HEK293T (cell line): ENCODE data around the gene ESR2.
"Not testable (repeated sequence)": the region's sequence is repeated elsewhere in the genome, so short reads cannot be mapped to it uniquely, and the experiment has no call there.

Source experiments
- CTCF ChIA-PET: fragments of 350-600 bp; formaldehyde crosslinking; extraction: SDS; loops from one replicate; lab custom pipeline; 2021; ENCODE audit warnings: antibody characterized with exemption, inconsistent platforms; lab: Yijun Ruan, JAX
- POLR2A ChIA-PET: fragments of 350-600 bp; formaldehyde crosslinking; extraction: SDS; loops from one replicate; lab custom pipeline; 2020; ENCODE audit warnings: antibody characterized with exemption, inconsistent platforms; lab: Yijun Ruan, JAX
- DNase-seq: peaks from one replicate; pipeline ENCODE4 v3.0.0; 2012; ENCODE audit warnings: mixed read lengths; ENCODE audit errors: extremely low spot score
- ARNT ChIP-seq: fragments of 450-650 bp; IDR thresholded peaks from 2 replicates; pipeline ENCODE4 v1.6.1; 2017; ENCODE audit warnings: mild to moderate bottlenecking
- BHLHE40 ChIP-seq: fragments of 450-650 bp; IDR thresholded peaks from 2 replicates; pipeline ENCODE4 v1.6.1; 2016; ENCODE audit warnings: mild to moderate bottlenecking, moderate library complexity, borderline replicate concordance
- CTBP1 ChIP-seq: fragments of 450-650 bp; IDR thresholded peaks from 2 replicates; pipeline ENCODE4 v1.6.1; 2016; ENCODE audit warnings: borderline replicate concordance
- ELF4 ChIP-seq: fragments of 450-650 bp; IDR thresholded peaks from 2 replicates; pipeline ENCODE4 v1.6.1; 2017; ENCODE audit warnings: antibody characterized with exemption
- FOXA1 ChIP-seq: fragments of 450-650 bp; IDR thresholded peaks from 2 replicates; pipeline ENCODE4 v1.6.1; 2016; ENCODE audit warnings: mild to moderate bottlenecking
- FOXK2 ChIP-seq: fragments of 450-650 bp; IDR thresholded peaks from 2 replicates; pipeline ENCODE4 v1.6.1; 2016; ENCODE audit warnings: mild to moderate bottlenecking
- FOXM1 ChIP-seq: fragments of 450-650 bp; IDR thresholded peaks from 2 replicates; pipeline ENCODE4 v1.6.1; 2017; ENCODE audit warnings: mild to moderate bottlenecking, borderline replicate concordance
- HDGF ChIP-seq: fragments of 450-650 bp; IDR thresholded peaks from 2 replicates; pipeline ENCODE4 v1.6.1; 2017; ENCODE audit warnings: antibody characterized with exemption, borderline replicate concordance
- L3MBTL2 ChIP-seq: fragments of 450-650 bp; conservative IDR thresholded peaks from 2 replicates; pipeline ENCODE4 v1.6.1; 2016; ENCODE audit warnings: mild to moderate bottlenecking
- LEF1 ChIP-seq: fragments of 450-650 bp; IDR thresholded peaks from 2 replicates; pipeline ENCODE4 v1.6.1; 2017; ENCODE audit warnings: mild to moderate bottlenecking, borderline replicate concordance
- NFRKB ChIP-seq: fragments of 450-650 bp; IDR thresholded peaks from 2 replicates; pipeline ENCODE4 v1.6.1; 2016; ENCODE audit warnings: mild to moderate bottlenecking, moderate library complexity
- SP1 ChIP-seq: fragments of 450-650 bp; IDR thresholded peaks from 2 replicates; pipeline ENCODE4 v1.6.1; 2017
- SUZ12 ChIP-seq: fragments of 450-650 bp; IDR thresholded peaks from 2 replicates; pipeline ENCODE4 v1.6.1; 2016; ENCODE audit warnings: mild to moderate bottlenecking
- TARDBP ChIP-seq: fragments of 450-650 bp; IDR thresholded peaks from 2 replicates; pipeline ENCODE4 v1.6.1; 2016
- ZNF384 ChIP-seq: fragments of 450-650 bp; IDR thresholded peaks from 2 replicates; pipeline ENCODE4 v1.6.1; 2016
- TF ChIP-seq, protein P1 (sequence below): fragments of 450-650 bp; IDR thresholded peaks from 2 replicates; pipeline ENCODE4 v1.6.1; 2016

ESR2 gene

GRCh38 chr14:64187331-64187730 is 106.8 kb downstream of the ESR2 start:
- no peak for TF ChIP-seq TARDBP
- TF ChIP-seq HDGF = no peak
- no peak for TF ChIP-seq BHLHE40
- TF ChIP-seq ARNT = no peak
- TF ChIP-seq SUZ12 = no peak
- TF ChIP-seq SP1 = no peak
- TF ChIP-seq ELF4 = no peak
- TF ChIP-seq, protein P1, sequence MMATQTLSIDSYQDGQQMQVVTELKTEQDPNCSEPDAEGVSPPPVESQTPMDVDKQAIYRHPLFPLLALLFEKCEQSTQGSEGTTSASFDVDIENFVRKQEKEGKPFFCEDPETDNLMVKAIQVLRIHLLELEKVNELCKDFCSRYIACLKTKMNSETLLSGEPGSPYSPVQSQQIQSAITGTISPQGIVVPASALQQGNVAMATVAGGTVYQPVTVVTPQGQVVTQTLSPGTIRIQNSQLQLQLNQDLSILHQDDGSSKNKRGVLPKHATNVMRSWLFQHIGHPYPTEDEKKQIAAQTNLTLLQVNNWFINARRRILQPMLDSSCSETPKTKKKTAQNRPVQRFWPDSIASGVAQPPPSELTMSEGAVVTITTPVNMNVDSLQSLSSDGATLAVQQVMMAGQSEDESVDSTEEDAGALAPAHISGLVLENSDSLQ = no peak
- TF ChIP-seq FOXA1 = no peak
- no peak for TF ChIP-seq FOXM1
- TF ChIP-seq ZNF384 = no peak
- TF ChIP-seq LEF1 = no peak
- TF ChIP-seq NFRKB = no peak
- no peak for TF ChIP-seq CTBP1
- TF ChIP-seq FOXK2 = no peak
- ChIA-PET CTCF (no interaction called here), POLR2A (no interaction called here)
- no peak for DNase-seq

DNA sequence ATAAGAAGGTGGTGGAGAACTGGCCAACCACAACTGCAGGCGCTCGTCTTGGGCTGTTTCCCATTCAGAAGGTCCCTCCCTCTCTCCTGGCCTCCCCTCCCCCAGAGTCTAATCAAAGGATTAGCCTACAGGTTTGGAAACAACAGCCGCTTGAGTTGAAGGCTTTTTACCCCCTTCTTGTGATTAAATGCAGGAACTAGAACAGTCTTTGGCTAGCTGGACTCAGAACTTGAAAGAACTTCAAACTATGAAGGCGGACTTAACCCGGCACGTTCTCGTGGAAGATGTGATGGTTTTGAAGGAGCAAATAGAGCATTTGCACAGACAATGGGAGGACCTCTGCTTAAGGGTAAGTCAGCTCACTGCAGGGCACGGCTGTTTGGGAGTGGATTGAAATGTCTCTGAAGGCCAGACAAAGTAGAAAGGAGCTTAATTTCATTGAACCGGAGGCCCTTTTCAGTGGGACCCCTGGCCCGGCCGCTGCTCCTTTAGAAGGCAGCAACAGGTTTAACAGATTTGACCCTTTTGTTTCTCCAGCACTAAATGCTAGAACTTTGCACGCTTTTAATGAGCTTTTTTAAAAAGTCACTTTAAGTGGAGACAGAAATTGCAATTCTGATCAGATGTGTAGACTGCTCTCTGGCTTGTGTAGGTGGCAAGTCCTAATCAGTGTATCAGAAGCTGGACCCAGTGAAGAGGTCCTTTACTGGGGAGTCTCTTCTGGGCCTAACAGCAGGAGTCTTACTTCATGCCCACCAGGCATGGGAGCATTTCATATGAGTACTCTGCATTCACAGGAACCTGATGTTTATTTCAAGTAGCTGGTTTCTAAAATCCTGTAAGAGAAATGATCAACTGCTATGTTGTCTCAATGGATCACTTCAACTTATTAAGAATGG is 107.7 kb downstream of the ESR2 start:
- no peak for DNase-seq
- TF ChIP-seq ELF4 (no peak), NFRKB (no peak), FOXA1 (no peak), ARNT (no peak), FOXK2 (no peak), TARDBP (no peak), L3MBTL2 (no peak), SP1 (no peak), BHLHE40 (no peak), CTBP1 (no peak)
- TF ChIP-seq, protein P1 = no peak
- ChIA-PET POLR2A (no interaction called here), CTCF (interaction anchor here (0.6 kb wide), 1 partner anchor 50 kb away, joined by 4 read pairs; no protein-coding TSS in a partner anchor)

GRCh38 chr14:64185184-64185583 is 109.0 kb downstream of the ESR2 start:
- CTCF ChIA-PET = no interaction called here
- TF ChIP-seq FOXK2 = no peak
- no peak for TF ChIP-seq LEF1
- TF ChIP-seq FOXA1 = no peak
- TF ChIP-seq SP1 = no peak
- TF ChIP-seq TARDBP = no peak
- no peak for TF ChIP-seq SUZ12
- TF ChIP-seq L3MBTL2 = no peak
- TF ChIP-seq, protein P1 = no peak
- TF ChIP-seq BHLHE40 = no peak
- TF ChIP-seq NFRKB = no peak
- no peak for TF ChIP-seq CTBP1
- TF ChIP-seq ARNT = no peak
- TF ChIP-seq HDGF = no peak
- TF ChIP-seq ZNF384 = no peak
- no peak for TF ChIP-seq FOXM1
- no peak for TF ChIP-seq ELF4
- DNase-seq = no peak
- POLR2A ChIA-PET = no interaction called here

DNA sequence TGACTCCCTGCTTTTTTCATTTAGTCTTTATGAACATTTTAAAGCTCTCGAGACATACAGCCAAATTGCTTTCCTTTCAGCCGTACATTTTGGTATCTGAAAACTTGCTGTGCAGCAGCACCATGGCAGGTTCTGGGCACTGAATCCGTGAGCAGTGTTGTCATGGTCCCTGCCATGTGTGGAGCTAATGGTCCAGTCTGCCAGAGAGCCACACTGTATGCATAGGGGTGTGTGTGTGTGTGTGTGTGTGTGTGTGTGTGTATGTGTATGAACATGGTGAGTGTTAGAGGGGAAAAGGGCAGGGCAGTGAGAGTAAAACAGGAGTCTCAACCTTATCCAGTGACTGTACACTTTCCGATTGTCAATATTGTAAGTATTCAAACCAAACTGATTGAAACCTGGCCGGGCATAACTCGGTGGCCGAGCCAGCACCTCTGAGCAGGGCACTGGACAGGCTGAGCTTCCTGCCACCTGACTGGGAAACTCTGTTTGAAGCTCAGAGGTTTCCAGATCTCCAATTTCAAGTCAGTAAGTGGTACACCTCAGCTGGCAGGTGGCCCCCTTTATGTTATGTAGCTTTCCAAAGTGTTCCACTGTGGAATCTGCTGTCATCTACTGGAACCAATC is 110.0 kb downstream of the ESR2 start:
- no peak for DNase-seq
- POLR2A ChIA-PET = interaction anchor here (0.7 kb wide), 1 partner anchor 13 kb away, joined by 3 read pairs; no protein-coding TSS in a partner anchor
- TF ChIP-seq L3MBTL2 (no peak), ZNF384 (no peak), FOXM1 (no peak), ELF4 (no peak), SP1 (no peak), FOXA1 (no peak), TARDBP (no peak), HDGF (no peak), FOXK2 (no peak), NFRKB (no peak), ARNT (no peak), BHLHE40 (no peak), CTBP1 (no peak)
- TF ChIP-seq, protein P1 = no peak
- CTCF ChIA-PET = no interaction called here

- CTCF ChIA-PET, POLR2A ChIA-PET, DNase-seq: not testable (repeated sequence)
Measured at GRCh38 chr14:64182908-64183307, 111.3 kb downstream of the ESR2 start.
